Cardiac muscle cell (in vitro differentiated cells and primary cell): ENCODE data around the gene TRIM67. TPM values are rescaled to one million over a fixed set of nuclear protein-coding genes. Genes with fewer than 3 reads are reported as not detected.

Source experiments
- DNase-seq, 2 donors: peaks; one replicate each; pipeline versions ENCODE4 v3.0.0 to v3.0.0-alpha.2; 2010 to 2017; ENCODE audit warnings: low read depth in 1 of 2, low spot score in 1 of 2
- H3K27ac ChIP-seq: fragments of 200-600 bp; sonication (generic); 2 replicates; pipeline ENCODE4 v1.5.1; 2016
- H3K27me3 ChIP-seq: fragments of 200-600 bp; sonication (generic); 2 replicates; pipeline ENCODE4 v1.6.0; 2016; ENCODE audit warnings: control low read depth
- H3K36me3 ChIP-seq: fragments of 200-600 bp; sonication (generic); 2 replicates; pipeline ENCODE4 v1.5.1; 2016; ENCODE audit warnings: control low read depth
- H3K4me1 ChIP-seq: fragments of 200-600 bp; sonication (generic); 2 replicates; pipeline ENCODE4 v1.8.1; 2017; ENCODE audit warnings: low read depth, mild to moderate bottlenecking, mixed run types
- H3K4me3 ChIP-seq: fragments of 200-600 bp; sonication (generic); 2 replicates; pipeline ENCODE4 v1.5.1; 2016; ENCODE audit warnings: mild to moderate bottlenecking
- H3K9me3 ChIP-seq: fragments of 200-600 bp; sonication (generic); 2 replicates; pipeline ENCODE4 v1.5.1; 2017; ENCODE audit warnings: low read depth, mild to moderate bottlenecking, control low read depth
- CTCF ChIP-seq: IDR thresholded peaks from 2 replicates; pipeline ENCODE4 v1.5.1; 2012; ENCODE audit warnings: low read depth, mild to moderate bottlenecking, low read length
- polyA plus RNA-seq: library from polyadenylated mRNA; unstranded; fragments of >200 nt; fragmentation: Nextera tagmentation; extraction: Ambion mirVana; gene quantifications from 2 replicates; pipeline ENCODE4 v1.2.1, GENCODE V29; 2016
- total RNA-seq: library from RNA; depleted of rRNA; stranded (reverse); fragments of >200 nt; gene quantifications from 2 replicates; pipeline ENCODE4 v1.2.3, GENCODE V29; 2016

Gene TRIM67
- total and polyA plus RNA-seq, 2 experiments from 2014 or later = 0.06 TPM; not detected in 1

DNA sequence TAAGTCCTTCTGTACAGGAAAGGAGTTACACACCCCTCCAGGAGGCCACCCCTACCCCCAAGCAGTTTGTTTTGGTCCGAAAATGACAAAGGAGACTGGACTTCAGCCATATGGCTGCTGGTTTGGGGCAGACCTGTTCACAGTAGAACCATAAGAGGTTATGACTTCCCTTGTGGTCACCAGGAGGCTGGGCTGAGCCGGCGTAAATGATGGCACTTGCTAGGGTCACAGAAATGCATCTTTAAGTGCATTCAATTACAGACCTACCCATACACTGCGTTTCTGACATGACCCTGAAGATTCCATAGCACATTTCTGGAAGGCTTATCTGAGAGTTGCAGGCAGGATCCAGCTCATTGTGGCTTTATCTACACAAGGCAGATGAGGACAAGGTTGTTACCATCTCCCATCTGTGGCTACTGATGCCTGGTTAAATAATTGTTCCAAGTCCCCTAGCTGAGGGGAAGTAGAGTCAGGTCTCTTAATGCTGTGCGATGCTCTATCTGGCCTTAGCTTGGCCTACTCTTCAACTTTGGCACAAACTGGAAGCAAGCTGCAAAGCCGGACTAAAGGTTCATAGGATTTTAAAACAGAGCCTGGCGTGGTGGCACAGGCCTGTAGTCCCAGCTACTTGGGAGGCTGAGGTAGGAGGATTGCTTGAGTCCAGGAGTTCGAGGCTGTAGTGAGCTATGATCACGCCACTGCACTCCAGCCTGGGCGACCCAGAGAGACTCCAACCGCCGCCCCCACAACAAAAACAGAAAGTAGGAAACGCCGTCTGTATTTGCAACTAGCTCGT lies 1.7 kb upstream of the TRIM67 start:
- DNase-seq = no peak
- H3K27me3 ChIP-seq = peaks cover 99% of the 10 kb centered on the region
- no peaks in the 10 kb centered on the region for H3K36me3 ChIP-seq
- no peaks in the 10 kb centered on the region for H3K4me1 ChIP-seq
- no peak overlapping the region for H3K27ac ChIP-seq
- TF ChIP-seq CTCF = no peak
- H3K9me3 ChIP-seq = no peaks in the 10 kb centered on the region
- H3K4me3 ChIP-seq = no peak overlapping the region

DNA sequence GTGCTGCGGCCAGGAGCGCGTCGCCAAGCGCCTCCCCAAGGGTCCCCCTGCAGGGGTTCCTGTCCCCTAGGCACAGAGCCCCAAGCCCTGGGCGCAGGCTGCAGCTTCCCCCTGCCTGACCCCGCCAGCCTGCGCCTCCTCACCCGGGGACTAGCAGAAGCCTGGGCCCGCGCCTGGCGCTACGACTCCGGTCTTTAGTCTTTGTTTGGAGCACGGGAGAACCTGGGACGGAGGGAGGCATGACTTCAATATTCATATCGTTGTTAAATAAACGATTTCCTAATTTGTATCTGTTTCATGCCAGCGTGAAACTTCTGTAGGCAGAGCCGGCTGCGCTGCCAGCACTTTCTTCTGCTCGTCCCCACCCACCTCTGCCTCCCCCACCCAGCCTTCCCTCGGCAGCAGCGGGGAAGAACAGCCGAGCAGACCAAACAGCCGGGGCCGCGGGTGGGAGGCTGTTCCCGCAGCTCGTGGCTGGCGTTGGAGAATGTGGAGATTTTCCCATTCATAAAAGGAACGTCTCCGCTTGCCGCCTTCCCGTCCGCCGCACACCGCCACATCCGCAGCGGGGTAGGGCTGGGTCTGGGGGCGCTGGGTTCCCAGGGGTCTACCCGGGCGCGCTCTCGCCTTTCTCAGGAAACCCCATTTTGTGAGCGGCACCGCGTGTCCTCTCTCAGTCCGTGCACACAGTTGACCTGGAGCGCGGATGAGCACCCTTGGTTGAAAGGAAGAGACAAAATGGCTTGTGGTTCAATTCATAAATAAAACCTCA lies 777 bp upstream of the TRIM67 start:
- peak in 1 of 2 donors; percentile 14 for DNase-seq
- TF ChIP-seq CTCF = no peak
- H3K27me3 ChIP-seq = peaks cover 99% of the 10 kb centered on the region

GRCh38 chr1:231162297-231162969 lies 575 bp downstream of the TRIM67 start:
- H3K4me3 ChIP-seq = peak overlapping the region; percentile 40
- H3K27ac ChIP-seq = no peak overlapping the region
- no peaks in the 10 kb centered on the region for H3K4me1 ChIP-seq
- peak; percentile 36 to 77 for DNase-seq
- no peaks in the 10 kb centered on the region for H3K36me3 ChIP-seq
- H3K9me3 ChIP-seq = no peaks in the 10 kb centered on the region
- H3K27me3 ChIP-seq = peaks cover 96% of the 10 kb centered on the region
- no peak for TF ChIP-seq CTCF

More for the DNA sequence above, 777 bp upstream of the TRIM67 start:
- Histone ChIP-seq H3K27ac (no peak overlapping the region), H3K4me1 (no peaks in the 10 kb centered on the region), H3K36me3 (no peaks in the 10 kb centered on the region), H3K9me3 (no peaks in the 10 kb centered on the region), H3K4me3 (peak overlapping the region; percentile 40)

DNA sequence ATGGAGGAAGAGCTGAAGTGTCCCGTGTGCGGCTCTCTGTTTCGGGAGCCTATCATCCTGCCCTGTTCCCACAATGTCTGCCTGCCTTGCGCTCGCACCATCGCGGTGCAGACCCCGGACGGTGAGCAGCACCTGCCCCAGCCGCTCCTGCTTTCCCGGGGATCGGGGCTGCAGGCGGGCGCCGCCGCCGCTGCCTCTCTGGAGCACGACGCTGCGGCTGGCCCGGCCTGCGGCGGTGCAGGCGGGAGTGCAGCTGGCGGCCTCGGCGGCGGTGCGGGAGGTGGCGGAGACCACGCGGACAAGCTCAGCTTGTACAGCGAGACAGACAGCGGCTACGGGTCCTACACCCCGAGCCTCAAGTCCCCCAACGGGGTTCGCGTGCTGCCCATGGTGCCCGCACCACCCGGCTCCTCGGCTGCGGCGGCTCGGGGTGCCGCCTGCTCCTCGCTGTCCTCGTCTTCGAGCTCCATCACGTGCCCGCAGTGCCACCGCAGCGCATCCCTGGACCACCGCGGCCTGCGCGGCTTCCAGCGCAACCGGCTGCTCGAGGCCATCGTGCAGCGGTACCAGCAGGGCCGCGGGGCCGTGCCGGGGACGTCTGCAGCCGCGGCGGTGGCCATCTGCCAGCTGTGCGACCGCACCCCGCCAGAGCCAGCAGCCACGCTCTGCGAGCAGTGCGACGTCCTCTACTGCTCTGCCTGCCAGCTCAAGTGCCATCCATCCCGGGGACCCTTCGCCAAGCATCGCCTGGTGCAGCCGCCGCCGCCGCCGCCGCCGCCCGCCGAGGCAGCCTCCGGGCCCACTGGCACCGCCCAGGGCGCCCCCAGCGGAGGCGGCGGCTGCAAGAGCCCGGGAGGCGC lies 1.3 kb downstream of the TRIM67 start:
- H3K4me3 ChIP-seq = peak overlapping the region; percentile 40
- no peak overlapping the region for H3K27ac ChIP-seq
- H3K36me3 ChIP-seq = no peaks in the 10 kb centered on the region
- no peaks in the 10 kb centered on the region for H3K4me1 ChIP-seq
- H3K9me3 ChIP-seq = no peaks in the 10 kb centered on the region
- no peak for DNase-seq
- peaks cover 95% of the 10 kb centered on the region for H3K27me3 ChIP-seq
- no peak for TF ChIP-seq CTCF

DNA sequence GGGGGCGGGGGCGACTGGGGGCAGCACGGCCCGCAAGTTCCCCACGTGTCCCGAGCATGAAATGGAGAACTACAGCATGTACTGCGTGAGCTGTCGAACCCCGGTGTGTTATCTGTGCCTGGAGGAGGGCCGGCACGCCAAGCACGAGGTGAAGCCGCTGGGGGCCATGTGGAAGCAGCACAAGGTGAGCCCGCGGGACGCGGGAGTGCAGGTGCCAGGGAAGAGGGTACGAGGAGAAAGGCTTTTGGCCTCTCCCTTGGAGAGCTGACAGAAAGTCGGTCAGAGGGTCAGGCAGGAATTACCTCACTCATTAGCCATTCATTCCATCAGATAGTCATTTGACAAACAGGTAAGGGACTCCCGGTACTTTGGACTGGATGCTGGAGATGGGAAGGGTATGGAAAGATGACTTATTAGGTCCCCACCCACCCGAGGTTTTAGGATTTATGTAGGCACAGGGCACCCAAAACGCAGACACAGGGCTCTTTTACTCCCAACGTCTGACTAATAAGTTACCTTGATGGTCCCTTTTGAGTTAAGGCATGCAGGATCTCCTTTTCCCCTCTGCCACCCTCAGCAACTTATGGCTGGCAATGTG lies 2.1 kb downstream of the TRIM67 start:
- H3K4me3 ChIP-seq = no peak overlapping the region
- no peaks in the 10 kb centered on the region for H3K9me3 ChIP-seq
- no peaks in the 10 kb centered on the region for H3K36me3 ChIP-seq
- DNase-seq = no peak
- TF ChIP-seq CTCF = no peak
- H3K27ac ChIP-seq = no peak overlapping the region
- peaks cover 93% of the 10 kb centered on the region for H3K27me3 ChIP-seq
- H3K4me1 ChIP-seq = no peaks in the 10 kb centered on the region
